Left ventricle myocardium inferior (tissue), 1 donor: ENCODE data around the gene ZNF280B. TPM values are rescaled to one million over a fixed set of nuclear protein-coding genes. Genes with fewer than 3 reads are reported as not detected.
"Not testable (repeated sequence)": the region's sequence is repeated elsewhere in the genome, so short reads cannot be mapped to it uniquely, and the experiment has no call there.

Source experiments
- DNase-seq: peaks from one replicate; pipeline ENCODE4 v3.0.0-alpha.2; 2020
- H3K27ac ChIP-seq: fragments of 200-600 bp; replicated peaks from 2 replicates; pipeline ENCODE4 v1.8.0; 2021
- H3K27me3 ChIP-seq: fragments of 200-600 bp; 2 replicates; pipeline ENCODE4 v1.8.0; 2021; ENCODE audit warnings: low read depth
- H3K36me3 ChIP-seq: fragments of 200-600 bp; 2 replicates; pipeline ENCODE4 v1.8.0; 2021
- H3K4me1 ChIP-seq: fragments of 200-600 bp; 2 replicates; pipeline ENCODE4 v1.8.0; 2021
- H3K4me3 ChIP-seq: fragments of 200-600 bp; 2 replicates; pipeline ENCODE4 v1.8.0; 2021; ENCODE audit warnings: mild to moderate bottlenecking, moderate library complexity
- H3K9me3 ChIP-seq: fragments of 200-600 bp; replicated peaks from 2 replicates; pipeline ENCODE4 v1.8.0; 2021
- intact Hi-C: fragments of 100-400 bp; cut with micrococcal nuclease; formaldehyde crosslinking; loops from one replicate; pipeline ENCODE4 v1.11.0; 2022
- total RNA-seq: library from RNA; stranded (reverse); fragmentation: NEBNext Ultra II Directional; extraction: Animal tissue kit (Norgen Biotek cat#: 25700); gene quantifications from one replicate; pipeline ENCODE4 v1.2.1, GENCODE V29; 2021
- TF ChIP-seq, protein P1 (sequence below): fragments of 200-600 bp; IDR thresholded peaks from 2 replicates; pipeline ENCODE4 v1.8.0; 2021; ENCODE audit warnings: antibody characterized with exemption, mild to moderate bottlenecking, borderline replicate concordance
- donor health status: DM: no; HTN: yes; CAD: no; lungs with severe emphysema.

ZNF280B gene
- total RNA-seq, 1 donor from 2014 or later, result 0.96 TPM

DNA sequence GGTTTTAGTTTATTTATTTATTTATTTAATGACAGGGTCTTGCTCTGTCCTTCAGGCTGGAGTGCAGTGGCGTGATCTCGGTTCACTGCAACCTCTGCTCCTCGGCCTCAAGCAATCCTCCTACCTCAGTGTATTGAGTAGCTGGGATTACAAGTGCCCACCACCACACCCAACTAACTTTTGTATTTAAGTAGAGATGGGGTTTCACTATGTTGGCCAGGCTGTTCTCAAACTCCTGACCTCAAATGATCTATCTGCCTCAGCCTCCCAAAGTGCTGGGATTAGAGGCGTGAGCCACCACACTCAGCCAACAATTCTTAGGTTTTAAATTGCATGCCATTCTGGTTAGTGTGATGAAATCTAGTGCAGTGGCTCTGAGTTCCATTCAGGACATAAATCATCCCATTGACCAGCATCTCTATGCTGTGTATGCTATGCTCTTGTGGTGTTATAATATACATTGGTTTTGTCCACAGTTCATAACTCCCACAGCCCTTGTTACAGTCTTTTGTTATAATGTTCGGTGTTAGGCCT, 28.5 kb downstream of the ZNF280B start:
- Histone ChIP-seq H3K27ac (no peak overlapping the region), H3K36me3 (no peaks in the 10 kb centered on the region), H3K9me3 (no peaks in the 10 kb centered on the region), H3K4me3 (no peak overlapping the region), H3K27me3 (no peaks in the 10 kb centered on the region), H3K4me1 (no peaks in the 10 kb centered on the region)
- no peak for DNase-seq
- intact Hi-C loops, result no loop called here
- TF ChIP-seq, protein P1, sequence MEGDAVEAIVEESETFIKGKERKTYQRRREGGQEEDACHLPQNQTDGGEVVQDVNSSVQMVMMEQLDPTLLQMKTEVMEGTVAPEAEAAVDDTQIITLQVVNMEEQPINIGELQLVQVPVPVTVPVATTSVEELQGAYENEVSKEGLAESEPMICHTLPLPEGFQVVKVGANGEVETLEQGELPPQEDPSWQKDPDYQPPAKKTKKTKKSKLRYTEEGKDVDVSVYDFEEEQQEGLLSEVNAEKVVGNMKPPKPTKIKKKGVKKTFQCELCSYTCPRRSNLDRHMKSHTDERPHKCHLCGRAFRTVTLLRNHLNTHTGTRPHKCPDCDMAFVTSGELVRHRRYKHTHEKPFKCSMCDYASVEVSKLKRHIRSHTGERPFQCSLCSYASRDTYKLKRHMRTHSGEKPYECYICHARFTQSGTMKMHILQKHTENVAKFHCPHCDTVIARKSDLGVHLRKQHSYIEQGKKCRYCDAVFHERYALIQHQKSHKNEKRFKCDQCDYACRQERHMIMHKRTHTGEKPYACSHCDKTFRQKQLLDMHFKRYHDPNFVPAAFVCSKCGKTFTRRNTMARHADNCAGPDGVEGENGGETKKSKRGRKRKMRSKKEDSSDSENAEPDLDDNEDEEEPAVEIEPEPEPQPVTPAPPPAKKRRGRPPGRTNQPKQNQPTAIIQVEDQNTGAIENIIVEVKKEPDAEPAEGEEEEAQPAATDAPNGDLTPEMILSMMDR, result no peak

DNA sequence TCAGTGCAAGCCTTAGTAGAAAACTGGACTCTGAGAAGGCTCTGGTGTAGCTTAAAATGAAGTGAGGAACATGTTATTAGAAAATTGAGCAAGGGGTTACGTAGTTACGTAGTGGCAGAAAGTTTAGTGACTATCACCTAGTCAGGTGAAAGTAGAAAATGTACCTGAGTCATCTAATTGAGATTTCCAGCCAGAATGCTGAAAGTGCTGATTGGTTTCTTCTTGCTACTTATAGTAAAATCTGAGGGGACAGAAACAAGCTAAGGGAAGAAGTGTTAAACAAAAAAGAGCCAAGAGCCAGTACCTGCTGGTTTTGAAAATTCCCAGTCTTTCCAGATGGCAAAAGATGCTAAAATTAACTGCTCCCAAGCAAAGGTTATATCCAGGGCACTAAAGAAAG, 29.4 kb downstream of the ZNF280B start:
- Histone ChIP-seq H3K9me3 (no peaks in the 10 kb centered on the region), H3K4me1 (no peaks in the 10 kb centered on the region), H3K27me3 (no peaks in the 10 kb centered on the region), H3K36me3 (no peaks in the 10 kb centered on the region), H3K4me3 (no peak overlapping the region), H3K27ac (no peak overlapping the region)
- TF ChIP-seq, protein P1, result no peak
- no peak for DNase-seq
- intact Hi-C loops, result no loop called here

DNA sequence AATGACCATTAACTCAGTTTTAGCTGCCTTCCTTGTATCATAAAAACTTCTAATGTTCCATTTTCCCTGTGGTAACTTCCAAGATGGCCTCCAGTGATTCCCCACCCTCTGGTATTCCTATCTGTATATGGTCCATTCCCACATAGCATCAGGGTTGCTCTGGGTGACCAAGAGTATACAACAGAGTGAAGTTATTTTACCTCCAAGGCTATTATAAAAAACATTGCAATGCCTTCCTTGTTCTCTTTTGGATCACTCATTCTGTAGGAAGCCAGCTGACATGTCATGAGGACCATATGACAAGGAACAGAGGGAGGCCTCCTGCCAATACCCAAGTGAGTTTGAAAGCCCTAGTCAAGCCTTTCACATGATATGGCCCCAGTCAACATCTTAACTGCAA, 30.1 kb downstream of the ZNF280B start:
- H3K36me3 ChIP-seq, result no peaks in the 10 kb centered on the region
- no peak overlapping the region for H3K27ac ChIP-seq
- no peak overlapping the region for H3K4me3 ChIP-seq
- no peaks in the 10 kb centered on the region for H3K4me1 ChIP-seq
- intact Hi-C loops, result no loop called here
- TF ChIP-seq, protein P1, result no peak
- H3K27me3 ChIP-seq, result no peaks in the 10 kb centered on the region
- DNase-seq, result no peak
- no peaks in the 10 kb centered on the region for H3K9me3 ChIP-seq

DNA sequence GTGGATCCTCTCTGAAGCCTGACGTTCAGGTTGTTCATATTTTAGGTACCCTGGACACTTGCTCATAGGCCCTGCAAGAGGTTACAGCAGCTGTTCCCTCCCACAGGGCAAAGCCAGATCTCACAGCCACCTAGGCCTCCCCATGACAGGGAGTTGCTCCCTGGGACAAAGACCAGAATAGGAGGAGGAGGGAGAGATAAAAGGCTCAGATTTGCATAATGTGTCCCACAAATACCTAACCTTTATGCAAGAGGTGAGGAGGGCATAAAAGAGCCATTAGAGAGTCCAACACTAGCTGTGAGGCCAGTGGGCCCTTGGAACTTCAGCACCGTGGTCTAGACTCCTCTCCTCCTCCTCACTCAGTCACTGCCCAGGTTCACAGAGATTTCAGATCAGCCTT, 33.8 kb downstream of the ZNF280B start:
- no peak for DNase-seq
- Histone ChIP-seq H3K27ac (no peak overlapping the region), H3K4me3 (no peak overlapping the region), H3K4me1 (no peaks in the 10 kb centered on the region), H3K27me3 (peaks cover 18% of the 10 kb centered on the region), H3K36me3 (no peaks in the 10 kb centered on the region), H3K9me3 (peaks cover 4% of the 10 kb centered on the region)
- intact Hi-C loops, result no loop called here
- TF ChIP-seq, protein P1, result no peak

DNA sequence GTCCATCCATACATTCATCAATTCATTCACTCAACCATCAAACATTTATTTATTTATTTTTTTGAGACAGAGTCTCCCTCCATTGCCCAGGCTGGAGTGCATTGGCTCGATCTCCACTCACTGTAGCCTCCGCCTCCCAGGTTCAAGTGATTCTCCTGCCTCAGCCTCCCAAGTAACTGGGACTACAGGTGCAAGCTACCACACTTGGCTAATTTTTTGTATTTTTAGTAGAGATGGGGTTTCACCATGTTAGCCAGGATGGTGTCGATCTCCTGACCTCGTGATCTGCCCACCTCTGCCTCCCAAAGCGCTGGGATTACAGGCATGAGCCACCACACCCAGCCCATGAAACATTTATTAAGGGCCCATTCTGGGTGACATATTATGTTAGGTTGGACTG, 37.4 kb downstream of the ZNF280B start:
- Histone ChIP-seq H3K27me3 (peaks cover 33% of the 10 kb centered on the region), H3K9me3 (peaks cover 29% of the 10 kb centered on the region)
- H3K4me1 ChIP-seq, DNase-seq, H3K4me3 ChIP-seq, H3K27ac ChIP-seq, H3K36me3 ChIP-seq, intact Hi-C loops: not testable (repeated sequence)

DNA sequence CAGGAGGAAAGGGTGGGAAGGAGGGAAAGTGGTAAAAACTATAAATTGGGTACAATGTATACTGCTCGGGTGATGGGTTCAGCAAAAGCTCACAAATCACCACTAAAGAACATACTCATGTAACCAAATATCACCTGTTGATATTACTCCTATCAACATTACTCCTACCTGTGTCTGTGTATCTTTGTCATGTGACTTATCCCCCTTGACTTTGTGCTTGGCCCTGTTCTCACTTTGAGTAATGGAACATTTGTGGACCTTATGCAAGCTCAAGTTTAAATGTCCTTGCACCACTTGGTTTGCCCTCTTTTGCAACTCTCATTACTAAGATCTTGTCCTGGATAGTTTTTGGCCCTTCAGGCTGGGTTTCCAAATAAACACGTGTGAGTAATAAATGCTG, 39.0 kb downstream of the ZNF280B start:
- no peak for DNase-seq
- H3K9me3 ChIP-seq, result peaks cover 29% of the 10 kb centered on the region
- H3K4me1 ChIP-seq, result no peaks in the 10 kb centered on the region
- H3K36me3 ChIP-seq, result no peaks in the 10 kb centered on the region
- intact Hi-C loops, result no loop called here
- TF ChIP-seq, protein P1, result no peak
- no peak overlapping the region for H3K27ac ChIP-seq
- H3K4me3 ChIP-seq, result no peak overlapping the region
- H3K27me3 ChIP-seq, result peaks cover 49% of the 10 kb centered on the region

DNA sequence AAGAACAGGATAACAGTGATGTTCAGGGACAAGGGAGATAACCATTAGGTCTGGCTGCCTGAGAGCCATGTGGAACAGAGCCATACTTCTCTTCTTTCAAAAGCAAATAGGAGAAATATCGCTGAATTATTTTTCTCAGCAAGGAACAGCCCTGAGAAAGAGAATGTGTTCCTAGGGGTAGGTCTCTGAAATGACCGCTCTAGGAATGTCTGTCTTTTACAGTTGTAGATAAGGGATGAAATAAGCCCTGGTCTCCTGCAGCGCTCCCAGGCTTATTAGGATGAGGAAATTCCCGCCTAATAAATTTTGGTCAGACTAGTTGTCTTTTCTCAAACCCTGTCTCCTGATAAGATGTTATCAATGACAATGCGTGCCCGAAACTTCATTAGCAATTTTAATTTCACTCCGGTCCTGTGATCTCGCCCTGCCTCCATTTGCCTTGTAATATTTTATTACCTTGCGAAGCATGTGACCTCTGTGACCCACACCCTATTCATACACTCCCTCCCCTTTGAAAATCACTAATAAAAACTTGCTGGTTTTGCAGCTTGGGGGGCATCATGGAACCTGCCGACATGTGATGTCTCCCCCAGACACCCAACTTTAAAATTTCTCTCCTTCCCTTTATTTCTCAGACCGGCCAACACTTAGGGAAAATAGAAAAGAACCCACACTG, 39.6 kb downstream of the ZNF280B start:
- H3K4me1 ChIP-seq, H3K27ac ChIP-seq, DNase-seq, intact Hi-C loops, H3K4me3 ChIP-seq, H3K36me3 ChIP-seq: not testable (repeated sequence)
- Histone ChIP-seq H3K9me3 (peaks cover 29% of the 10 kb centered on the region), H3K27me3 (peaks cover 55% of the 10 kb centered on the region)
